ENCODE results near the gene SLC22A8.

GRCh38 chr11:63020671-63021291 lies 5.1 kb upstream of the SLC22A8 start:
- TF ChIP-seq POLR2A (IDR thresholded peaks at IDR 0.05) (no peak), CTCF (IDR thresholded peaks at IDR 0.05) (peak in 3 of 6 experiments; percentile 13 to 49 (median 28))

All from esophagus squamous epithelium (tissue), 4 donors.